Mammary epithelial cell (primary cell): ENCODE data around the gene CBLN1.

Experiments
- CTCF ChIP-seq, 2 donors: IDR thresholded peaks in 1 of 2; conservative IDR thresholded peaks in 1 of 2; 2 replicates each; pipeline ENCODE4 v1.5.1; 2011 to 2012; ENCODE audit warnings: inconsistent platforms in 2 of 2, low read length in 2 of 2, mild to moderate bottlenecking in 2 of 2, control low read depth in 1 of 2, low read depth in 1 of 2; ENCODE audit not compliant: insufficient read depth in 1 of 2; ENCODE audit errors: extremely low read depth in 1 of 2
- EZH2 ChIP-seq: IDR thresholded peaks from 2 replicates; pipeline ENCODE4 v1.6.1; 2012; ENCODE audit warnings: low read length, inconsistent platforms, borderline replicate concordance

GRCh38 chr16:49330562-49331201, 49.0 kb upstream of the CBLN1 start:
- TF ChIP-seq CTCF (conservative IDR thresholded peaks at IDR 0.05 in 1 of 2, IDR thresholded peaks at IDR 0.05 in 1 of 2; ENCODE audit: extremely low read depth in 1 of 2, insufficient read depth in 1 of 2, low read depth in 1 of 2, low read length in 2 of 2) (no peak), EZH2 (no peak)
